GM18520 (cell line): ENCODE results near the gene PMCH.
"Not testable (repeated sequence)": the region's sequence is repeated elsewhere in the genome, so short reads cannot be mapped to it uniquely, and the experiment has no call there.

Experiments used
- ATAC-seq: cut with Tn5 transposase; IDR thresholded peaks from one replicate; pipeline ENCODE4 v1.9.1; 2021; ENCODE audit not compliant: unreplicated experiment

PMCH gene, protein sequence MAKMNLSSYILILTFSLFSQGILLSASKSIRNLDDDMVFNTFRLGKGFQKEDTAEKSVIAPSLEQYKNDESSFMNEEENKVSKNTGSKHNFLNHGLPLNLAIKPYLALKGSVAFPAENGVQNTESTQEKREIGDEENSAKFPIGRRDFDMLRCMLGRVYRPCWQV

DNA sequence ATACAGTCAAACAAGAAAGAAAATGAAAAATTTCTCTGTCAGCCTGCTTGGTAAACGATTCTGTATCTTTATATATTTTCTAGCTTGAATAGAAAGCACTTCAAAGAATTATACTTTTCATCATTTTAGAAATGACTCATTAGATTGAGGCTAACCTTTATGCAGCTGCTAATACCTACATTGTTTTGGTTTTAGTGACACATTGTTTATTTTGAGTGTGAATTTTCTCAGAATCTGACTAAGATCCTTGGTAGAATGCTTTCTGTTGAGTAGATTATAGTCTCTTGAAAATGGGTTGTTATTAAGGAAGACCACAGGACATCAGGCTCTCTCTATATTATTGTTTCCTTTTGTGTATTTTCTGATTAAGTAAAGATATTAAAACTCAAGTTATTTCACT lies at the start of gene PMCH:
Gene PMCH, minus strand, starts transcription at position 45 of the 400 bp plus-strand sequence. CDS start 63 bp downstream, outside the sequence.
- peak; percentile 89 for ATAC-seq

- not testable (repeated sequence) for ATAC-seq
Measured at GRCh38 chr12:102240859-102241258, 43.2 kb upstream of the PMCH start.

DNA sequence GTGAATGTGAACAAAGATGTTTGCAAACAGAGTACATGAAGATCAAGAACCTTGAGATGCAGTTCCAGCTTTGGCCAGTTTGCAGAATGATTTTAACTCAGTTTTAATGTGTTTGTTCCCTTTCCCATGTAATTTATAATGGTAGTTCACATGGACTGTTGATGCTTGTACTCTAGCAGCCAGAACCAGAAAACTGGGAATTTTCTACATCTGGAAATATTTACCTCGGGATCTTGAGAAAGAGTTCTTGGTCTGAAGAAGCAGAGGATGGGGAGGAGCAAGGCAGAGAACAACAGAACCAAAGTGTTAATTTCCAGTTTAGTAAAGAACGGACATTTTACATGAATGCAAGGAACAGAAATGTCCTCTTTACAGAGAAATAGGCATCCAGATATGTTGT lies 37.0 kb upstream of the PMCH start:
- no peak for ATAC-seq

- no peak for ATAC-seq
Measured at GRCh38 chr12:102232446-102232845, 34.8 kb upstream of the PMCH start.

DNA sequence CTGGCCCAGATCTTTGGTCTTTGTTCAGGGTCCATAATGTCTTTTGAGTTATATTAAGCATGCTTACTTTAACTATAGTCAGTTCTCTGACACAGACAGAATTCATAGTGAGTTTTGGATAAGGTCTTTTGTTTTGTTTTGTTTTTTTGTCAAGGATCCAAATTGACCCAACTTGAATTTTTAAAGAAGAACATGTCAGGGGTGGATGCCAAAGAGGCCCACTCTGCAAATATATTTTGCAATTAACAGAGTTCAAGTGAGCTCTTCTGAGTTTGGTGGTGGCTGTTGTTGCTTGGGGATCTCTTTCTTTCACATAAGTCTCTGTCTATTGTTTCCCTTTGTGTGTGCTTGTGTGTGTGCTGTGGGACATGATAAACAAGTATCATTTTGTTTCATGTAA lies 34.4 kb upstream of the PMCH start:
- ATAC-seq, result no peak

- no peak for ATAC-seq
Measured at GRCh38 chr12:102227954-102228353, 30.3 kb upstream of the PMCH start.

- no peak for ATAC-seq
Measured at GRCh38 chr12:102220736-102221135, 23.1 kb upstream of the PMCH start.

DNA sequence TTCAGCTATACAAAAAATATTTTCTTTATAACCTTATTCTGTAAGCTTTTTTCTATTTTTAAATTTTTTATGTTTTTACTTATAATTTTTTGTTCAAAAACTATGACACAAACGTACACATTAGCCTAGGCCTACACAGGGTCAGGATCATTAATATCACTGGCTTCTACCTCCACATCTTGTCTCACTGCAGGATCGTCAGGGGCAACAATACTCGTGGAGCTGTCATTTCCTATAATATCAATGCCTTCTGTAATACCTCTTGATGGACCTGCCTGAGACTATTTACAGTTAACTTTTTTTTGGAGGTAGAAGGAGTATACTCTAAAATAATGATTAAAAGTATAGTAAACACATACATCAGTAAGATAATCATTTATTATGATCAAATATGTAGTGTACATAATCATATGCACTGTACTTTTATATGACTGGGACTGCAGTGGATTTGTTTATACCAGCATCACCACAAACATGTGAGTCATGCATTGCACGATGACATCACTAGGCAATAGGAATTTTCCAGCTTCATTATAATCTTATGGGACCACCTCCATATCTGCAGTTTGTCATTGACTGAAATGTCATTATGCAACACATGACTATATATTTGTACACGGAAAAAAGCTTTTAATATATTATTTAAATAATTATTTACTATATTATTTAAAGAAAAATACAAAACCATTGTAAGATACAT lies 18.5 kb upstream of the PMCH start:
- ATAC-seq, result no peak

DNA sequence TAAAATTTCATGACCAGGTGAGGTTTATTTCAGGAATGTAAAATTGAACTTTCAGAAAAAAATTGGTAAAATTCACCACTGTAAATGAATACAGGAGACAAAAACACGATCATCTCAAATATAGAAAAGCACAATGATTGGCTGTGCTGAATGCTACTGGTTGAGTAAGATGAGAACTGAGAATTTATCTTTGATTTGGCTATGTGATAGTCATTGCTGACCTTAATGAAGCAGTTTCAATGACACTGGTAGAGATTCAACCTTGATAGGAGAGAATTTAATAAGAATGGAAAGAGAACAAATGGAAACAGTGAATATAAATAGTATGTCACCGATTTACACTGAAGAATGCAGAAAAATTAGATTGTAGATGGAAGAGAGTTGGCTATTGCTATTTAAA lies 6.4 kb upstream of the PMCH start:
- ATAC-seq, result no peak

- ATAC-seq, result no peak
Measured at GRCh38 chr12:102202556-102202955, 4.9 kb upstream of the PMCH start.

GRCh38 chr12:102201436-102202061 lies 3.9 kb upstream of the PMCH start:
- ATAC-seq, result no peak

DNA sequence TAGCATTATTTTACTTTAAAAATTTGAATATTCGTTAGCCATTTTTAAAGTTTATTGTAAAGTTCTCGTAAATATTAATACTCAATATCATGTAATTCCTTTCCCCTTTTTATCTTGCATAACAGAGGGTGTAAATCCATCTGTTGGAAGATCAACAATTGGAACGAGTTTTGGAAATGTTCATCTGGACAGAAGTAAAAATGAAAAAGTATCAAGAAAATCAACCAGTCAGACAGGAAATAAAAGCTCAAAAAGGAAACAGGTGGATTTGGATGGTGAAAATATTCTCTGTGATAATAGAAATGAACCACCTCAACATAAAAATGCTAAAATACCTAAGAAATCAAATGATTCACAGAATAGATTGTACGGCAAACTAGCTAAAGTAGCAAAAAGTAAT lies 1.8 kb downstream of the PMCH start:
- ATAC-seq, result no peak

DNA sequence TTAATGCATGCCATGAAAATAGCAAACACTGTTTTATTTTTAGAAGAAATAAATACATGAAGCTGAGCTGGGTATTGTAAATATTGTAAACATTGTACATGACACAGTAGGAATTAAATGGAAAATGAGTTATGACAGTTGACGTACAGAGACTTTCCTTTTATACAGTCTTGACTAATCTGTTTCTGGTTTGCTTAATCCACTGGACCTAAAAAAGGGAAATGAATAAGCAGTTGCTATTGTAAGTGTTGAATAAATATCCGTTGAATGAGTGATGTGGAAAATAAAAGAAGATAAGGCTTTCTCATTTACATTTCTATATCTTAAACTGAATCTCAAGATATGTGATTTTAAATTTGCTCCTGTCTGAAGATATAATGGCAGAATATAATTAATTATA lies 15.0 kb downstream of the PMCH start:
- no peak for ATAC-seq

DNA sequence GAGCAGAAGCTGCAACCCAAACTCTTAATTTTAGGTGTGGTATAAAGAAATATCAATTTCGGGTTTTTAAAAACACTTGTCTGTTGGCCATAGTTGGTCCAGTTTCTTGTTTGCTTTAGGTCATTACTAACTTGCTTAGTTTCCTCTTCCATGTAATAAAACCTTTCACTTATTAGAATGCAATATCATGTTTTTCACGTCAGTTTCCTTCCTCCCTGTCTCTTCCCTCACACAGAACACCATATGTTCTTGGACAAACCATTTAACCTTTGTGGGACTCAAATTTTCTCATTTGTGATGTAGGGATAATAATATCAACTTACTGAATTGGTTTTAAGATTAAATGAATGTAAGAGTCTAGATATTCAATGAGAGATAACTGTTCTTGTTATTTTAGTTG lies 22.9 kb downstream of the PMCH start:
- ATAC-seq, result no peak

GRCh38 chr12:102174117-102174516 lies 23.5 kb downstream of the PMCH start:
- ATAC-seq, result no peak

DNA sequence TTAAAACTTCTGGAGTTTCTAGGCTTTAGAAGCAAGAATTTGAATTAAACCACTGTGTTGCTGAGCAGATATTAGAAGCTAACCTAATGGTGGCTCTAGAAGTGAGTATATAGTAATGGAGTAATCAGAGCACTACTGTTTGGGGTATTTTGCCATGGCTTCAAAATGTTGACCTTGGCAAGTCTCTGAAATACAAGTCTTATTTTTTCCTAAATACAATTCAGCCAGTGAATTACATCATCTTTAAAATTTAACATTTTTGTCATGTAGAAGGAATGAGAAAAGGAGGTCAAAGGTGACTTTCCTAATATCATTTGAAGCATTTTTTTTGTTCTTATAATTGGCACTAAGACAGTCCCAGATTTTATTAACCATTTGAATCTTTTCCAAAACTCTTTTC lies 25.2 kb downstream of the PMCH start:
- ATAC-seq, result no peak

DNA sequence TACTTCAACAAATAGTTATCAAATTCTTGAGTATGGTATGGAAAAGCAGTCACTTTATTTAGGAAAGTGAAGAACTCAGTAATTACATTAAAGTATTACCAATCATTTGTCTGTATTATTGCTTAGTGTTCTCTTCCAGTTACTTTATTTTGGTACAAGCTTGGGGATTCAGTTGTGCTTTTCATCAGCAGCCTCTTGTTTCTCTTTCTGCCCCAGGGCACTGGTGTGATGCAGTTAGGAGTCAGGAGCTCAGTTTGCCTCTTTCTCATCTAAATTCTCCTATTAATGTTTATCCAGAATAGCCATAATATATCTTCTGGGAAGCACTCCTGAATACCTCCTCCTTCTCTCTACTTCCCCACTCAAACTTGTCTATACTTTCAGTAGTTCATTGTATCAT lies 25.7 kb downstream of the PMCH start:
- no peak for ATAC-seq

GRCh38 chr12:102169922-102170621 lies 27.6 kb downstream of the PMCH start:
- no peak for ATAC-seq

- peak; percentile 55 for ATAC-seq
Measured at GRCh38 chr12:102167821-102168604, 29.6 kb downstream of the PMCH start.

DNA sequence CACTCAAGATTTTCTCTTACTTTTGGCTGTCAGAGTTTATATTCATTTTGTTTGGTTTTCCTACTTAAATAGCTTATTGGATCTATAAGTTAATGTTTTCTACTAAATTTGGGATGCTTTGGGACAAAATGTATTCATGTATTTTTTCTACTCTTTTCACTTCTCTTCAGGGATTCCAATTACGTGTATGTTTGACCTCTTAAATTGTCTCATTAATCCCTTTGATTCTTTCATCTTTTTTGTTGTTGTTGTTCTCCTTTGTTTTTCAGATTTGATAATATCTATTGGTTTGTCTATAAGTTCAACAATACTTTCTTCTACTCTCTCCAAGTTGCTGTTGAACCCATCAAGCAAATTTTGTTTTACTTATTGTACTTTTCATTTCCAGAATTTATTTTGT lies 34.2 kb downstream of the PMCH start:
- no peak for ATAC-seq

DNA sequence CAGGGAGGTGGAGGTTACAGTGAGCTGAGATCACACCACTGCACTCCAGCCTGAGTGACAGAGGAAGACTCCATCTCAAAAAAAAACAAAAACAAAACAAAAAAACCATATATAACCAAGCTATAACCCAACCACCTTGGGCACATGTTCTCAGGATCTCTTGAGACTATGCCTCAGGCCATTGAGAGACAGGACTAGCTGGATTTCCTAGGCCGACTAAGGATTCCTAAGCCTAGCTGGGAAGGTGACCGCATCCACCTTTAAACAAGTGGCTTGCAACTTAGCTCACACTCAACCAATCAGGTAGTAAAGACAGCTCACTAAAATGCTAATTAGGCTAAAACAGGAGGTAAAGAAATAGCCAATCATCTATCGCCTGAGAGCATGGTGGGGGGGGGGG lies 42.4 kb downstream of the PMCH start:
- not testable (repeated sequence) for ATAC-seq
